HUES48 (cell line): ENCODE data around the gene ATRNL1.

Source experiments
- H3K27ac ChIP-seq: one replicate; pipeline ENCODE4 v1.7.0; 2013; ENCODE audit warnings: low read depth, low read length, inconsistent platforms
- H3K27me3 ChIP-seq: 2 replicates; pipeline ENCODE4 v1.6.1; 2013; ENCODE audit warnings: mild to moderate bottlenecking, low read length; ENCODE audit not compliant: control insufficient read depth, insufficient read depth
- H3K36me3 ChIP-seq: 2 replicates; pipeline ENCODE4 v1.6.1; 2013; ENCODE audit warnings: low read length; ENCODE audit not compliant: control insufficient read depth, insufficient read depth
- H3K4me1 ChIP-seq: 2 replicates; pipeline ENCODE4 v1.6.1; 2013; ENCODE audit warnings: mild to moderate bottlenecking, low read length; ENCODE audit not compliant: control insufficient read depth, insufficient read depth
- H3K4me3 ChIP-seq: 2 replicates; pipeline ENCODE4 v1.5.1; 2013; ENCODE audit warnings: mild to moderate bottlenecking, low read depth, low read length
- H3K9ac ChIP-seq: 2 replicates; pipeline ENCODE4 v1.6.1; 2013; ENCODE audit warnings: mild to moderate bottlenecking, low read depth, low read length, moderate library complexity
- H3K9me3 ChIP-seq: 2 replicates; pipeline ENCODE4 v1.6.1; 2013; ENCODE audit warnings: low read length; ENCODE audit not compliant: control insufficient read depth, insufficient read depth

The ATRNL1 gene

GRCh38 chr10:115898242-115898641 lies 805.1 kb downstream of the ATRNL1 start:
- no peak overlapping the region for H3K27ac ChIP-seq
- no peak overlapping the region for H3K4me3 ChIP-seq
- H3K9me3 ChIP-seq, result no peaks in the 10 kb centered on the region
- H3K9ac ChIP-seq, result no peak overlapping the region
- no peaks in the 10 kb centered on the region for H3K36me3 ChIP-seq
- peaks cover 8% of the 10 kb centered on the region; the same call in 1 of the 2 replicates for H3K4me1 ChIP-seq
- no peaks in the 10 kb centered on the region for H3K27me3 ChIP-seq

GRCh38 chr10:115902596-115902995 lies 809.4 kb downstream of the ATRNL1 start:
- Histone ChIP-seq H3K9ac (no peak overlapping the region), H3K4me1 (peaks cover 11% of the 10 kb centered on the region; the same call in 1 of the 2 replicates), H3K36me3 (no peaks in the 10 kb centered on the region)

GRCh38 chr10:115903207-115903606 lies 810.0 kb downstream of the ATRNL1 start:
- no peaks in the 10 kb centered on the region for H3K27me3 ChIP-seq
- H3K36me3 ChIP-seq, result no peaks in the 10 kb centered on the region
- H3K4me3 ChIP-seq, result no peak overlapping the region
- peaks cover 11% of the 10 kb centered on the region; the same call in 1 of the 2 replicates for H3K4me1 ChIP-seq
- H3K9me3 ChIP-seq, result no peaks in the 10 kb centered on the region
- no peak overlapping the region for H3K27ac ChIP-seq
- no peak overlapping the region for H3K9ac ChIP-seq

More at GRCh38 chr10:115902596-115902995, 809.4 kb downstream of the ATRNL1 start:
- no peaks in the 10 kb centered on the region for H3K27me3 ChIP-seq
- no peak overlapping the region for H3K4me3 ChIP-seq
- H3K27ac ChIP-seq, result no peak overlapping the region
- no peaks in the 10 kb centered on the region for H3K9me3 ChIP-seq

- H3K27ac ChIP-seq, result no peak overlapping the region
- H3K27me3 ChIP-seq, result no peaks in the 10 kb centered on the region
- H3K4me1 ChIP-seq, result peaks cover 11% of the 10 kb centered on the region; the same call in 1 of the 2 replicates
- H3K4me3 ChIP-seq, result no peak overlapping the region
- H3K9ac ChIP-seq, result no peak overlapping the region
- no peaks in the 10 kb centered on the region for H3K36me3 ChIP-seq
- H3K9me3 ChIP-seq, result no peaks in the 10 kb centered on the region
Observed at GRCh38 chr10:115903845-115904244, 810.7 kb downstream of the ATRNL1 start.

- Histone ChIP-seq H3K4me1 (peaks cover 3% of the 10 kb centered on the region; the same call in 1 of the 2 replicates), H3K4me3 (no peak overlapping the region), H3K9me3 (no peaks in the 10 kb centered on the region), H3K9ac (no peak overlapping the region), H3K27ac (no peak overlapping the region), H3K36me3 (no peaks in the 10 kb centered on the region), H3K27me3 (no peaks in the 10 kb centered on the region)
Observed at GRCh38 chr10:115909037-115909436, 815.9 kb downstream of the ATRNL1 start.

GRCh38 chr10:115909962-115910731 lies 817.0 kb downstream of the ATRNL1 start:
- Histone ChIP-seq H3K4me1 (peaks cover 3% of the 10 kb centered on the region; the same call in 1 of the 2 replicates), H3K27me3 (no peaks in the 10 kb centered on the region), H3K9ac (no peak overlapping the region), H3K4me3 (no peak overlapping the region), H3K9me3 (no peaks in the 10 kb centered on the region), H3K27ac (no peak overlapping the region), H3K36me3 (no peaks in the 10 kb centered on the region)

- Histone ChIP-seq H3K36me3 (no peaks in the 10 kb centered on the region), H3K27ac (no peak overlapping the region), H3K27me3 (no peaks in the 10 kb centered on the region), H3K9ac (no peak overlapping the region), H3K4me3 (no peak overlapping the region), H3K4me1 (no peaks in the 10 kb centered on the region), H3K9me3 (no peaks in the 10 kb centered on the region)
Observed at GRCh38 chr10:115914475-115914874, 821.3 kb downstream of the ATRNL1 start.

- H3K36me3 ChIP-seq, result no peaks in the 10 kb centered on the region
- no peak overlapping the region for H3K27ac ChIP-seq
- H3K9me3 ChIP-seq, result no peaks in the 10 kb centered on the region
- no peak overlapping the region for H3K4me3 ChIP-seq
- no peak overlapping the region for H3K9ac ChIP-seq
- no peaks in the 10 kb centered on the region for H3K27me3 ChIP-seq
- no peaks in the 10 kb centered on the region for H3K4me1 ChIP-seq
Observed at GRCh38 chr10:115915429-115915828, 822.3 kb downstream of the ATRNL1 start.

- no peaks in the 10 kb centered on the region for H3K27me3 ChIP-seq
- H3K4me3 ChIP-seq, result no peak overlapping the region
- H3K9me3 ChIP-seq, result no peaks in the 10 kb centered on the region
- H3K36me3 ChIP-seq, result no peaks in the 10 kb centered on the region
- no peaks in the 10 kb centered on the region for H3K4me1 ChIP-seq
- H3K9ac ChIP-seq, result no peak overlapping the region
- H3K27ac ChIP-seq, result no peak overlapping the region
Observed at GRCh38 chr10:115918812-115919211, 825.6 kb downstream of the ATRNL1 start.

GRCh38 chr10:115921795-115922194 lies 828.6 kb downstream of the ATRNL1 start:
- H3K27ac ChIP-seq, result no peak overlapping the region
- no peak overlapping the region for H3K4me3 ChIP-seq

GRCh38 chr10:115931309-115931708 lies 838.1 kb downstream of the ATRNL1 start:
- H3K9me3 ChIP-seq, result no peaks in the 10 kb centered on the region
- H3K4me3 ChIP-seq, result no peak overlapping the region
- H3K9ac ChIP-seq, result no peak overlapping the region
- H3K36me3 ChIP-seq, result no peaks in the 10 kb centered on the region
- no peaks in the 10 kb centered on the region for H3K27me3 ChIP-seq
- H3K27ac ChIP-seq, result no peak overlapping the region
- no peaks in the 10 kb centered on the region for H3K4me1 ChIP-seq

More at GRCh38 chr10:115921795-115922194, 828.6 kb downstream of the ATRNL1 start:
- Histone ChIP-seq H3K4me1 (no peaks in the 10 kb centered on the region), H3K9ac (no peak overlapping the region), H3K27me3 (no peaks in the 10 kb centered on the region), H3K36me3 (no peaks in the 10 kb centered on the region), H3K9me3 (0 out of 2 replicates have a peak, but pooled peaks cover 3% of the 10 kb centered on the region)
